Neural cell (in vitro differentiated cells): ENCODE data around the gene ATG2A.

Experiments used
- EZH2 ChIP-seq: fragments of 200-600, 300-800 bp; shearing (Covaris generic), sonication (generic); IDR thresholded peaks from 2 replicates; pipeline ENCODE4 v1.6.1; 2014; ENCODE audit warnings: antibody characterized with exemption, low read length, borderline replicate concordance, mild to moderate bottlenecking; ENCODE audit not compliant: insufficient read depth, poor library complexity, severe bottlenecking
- MXI1 ChIP-seq: fragments of 450-650 bp; conservative IDR thresholded peaks from 2 replicates; pipeline ENCODE4 v1.6.1; 2014; ENCODE audit warnings: antibody characterized with exemption, mild to moderate bottlenecking; ENCODE audit not compliant: poor library complexity, severe bottlenecking
- POLR2AphosphoS5 ChIP-seq: IDR thresholded peaks from 2 replicates; pipeline ENCODE4 v1.6.1; 2012
- RAD21 ChIP-seq: fragments of 450-650 bp; conservative IDR thresholded peaks from 2 replicates; pipeline ENCODE4 v1.6.1; 2014; ENCODE audit warnings: antibody characterized with exemption, mild to moderate bottlenecking, moderate library complexity
- SMC3 ChIP-seq: fragments of 450-650 bp; conservative IDR thresholded peaks from 2 replicates; pipeline ENCODE4 v1.6.1; 2014; ENCODE audit warnings: antibody characterized with exemption, mild to moderate bottlenecking, moderate library complexity; ENCODE audit not compliant: poor library complexity
- TAF1 ChIP-seq: IDR thresholded peaks from 2 replicates; pipeline ENCODE4 v1.6.1; 2012; ENCODE audit warnings: low read depth
- TF ChIP-seq, protein P1 (sequence below): fragments of 450-650 bp; IDR thresholded peaks from 2 replicates; pipeline ENCODE4 v1.5.1; 2014; ENCODE audit warnings: antibody characterized with exemption, mild to moderate bottlenecking, moderate library complexity; ENCODE audit not compliant: poor library complexity, severe bottlenecking

- TF ChIP-seq, protein P1, sequence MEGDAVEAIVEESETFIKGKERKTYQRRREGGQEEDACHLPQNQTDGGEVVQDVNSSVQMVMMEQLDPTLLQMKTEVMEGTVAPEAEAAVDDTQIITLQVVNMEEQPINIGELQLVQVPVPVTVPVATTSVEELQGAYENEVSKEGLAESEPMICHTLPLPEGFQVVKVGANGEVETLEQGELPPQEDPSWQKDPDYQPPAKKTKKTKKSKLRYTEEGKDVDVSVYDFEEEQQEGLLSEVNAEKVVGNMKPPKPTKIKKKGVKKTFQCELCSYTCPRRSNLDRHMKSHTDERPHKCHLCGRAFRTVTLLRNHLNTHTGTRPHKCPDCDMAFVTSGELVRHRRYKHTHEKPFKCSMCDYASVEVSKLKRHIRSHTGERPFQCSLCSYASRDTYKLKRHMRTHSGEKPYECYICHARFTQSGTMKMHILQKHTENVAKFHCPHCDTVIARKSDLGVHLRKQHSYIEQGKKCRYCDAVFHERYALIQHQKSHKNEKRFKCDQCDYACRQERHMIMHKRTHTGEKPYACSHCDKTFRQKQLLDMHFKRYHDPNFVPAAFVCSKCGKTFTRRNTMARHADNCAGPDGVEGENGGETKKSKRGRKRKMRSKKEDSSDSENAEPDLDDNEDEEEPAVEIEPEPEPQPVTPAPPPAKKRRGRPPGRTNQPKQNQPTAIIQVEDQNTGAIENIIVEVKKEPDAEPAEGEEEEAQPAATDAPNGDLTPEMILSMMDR, result no peak
- TF ChIP-seq TAF1 (no peak), RAD21 (no peak), SMC3 (no peak), EZH2 (no peak), POLR2AphosphoS5 (no peak), MXI1 (no peak)
These were observed 16.2 kb downstream of the ATG2A start for GRCh38 chr11:64900774-64901173.
